GM12801 (cell line): ENCODE data around the gene HRH1.

ENCODE experiments used
- TF ChIP-seq, protein P1 (sequence below): IDR thresholded peaks from one replicate; pipeline ENCODE4 v1.5.1; 2011; ENCODE audit warnings: control low read depth; ENCODE audit not compliant: insufficient read length; ENCODE audit errors: extremely low read depth

HRH1 gene

GRCh38 chr3:11236588-11237461 is 82.5 kb downstream of the HRH1 start:
- TF ChIP-seq, protein P1, sequence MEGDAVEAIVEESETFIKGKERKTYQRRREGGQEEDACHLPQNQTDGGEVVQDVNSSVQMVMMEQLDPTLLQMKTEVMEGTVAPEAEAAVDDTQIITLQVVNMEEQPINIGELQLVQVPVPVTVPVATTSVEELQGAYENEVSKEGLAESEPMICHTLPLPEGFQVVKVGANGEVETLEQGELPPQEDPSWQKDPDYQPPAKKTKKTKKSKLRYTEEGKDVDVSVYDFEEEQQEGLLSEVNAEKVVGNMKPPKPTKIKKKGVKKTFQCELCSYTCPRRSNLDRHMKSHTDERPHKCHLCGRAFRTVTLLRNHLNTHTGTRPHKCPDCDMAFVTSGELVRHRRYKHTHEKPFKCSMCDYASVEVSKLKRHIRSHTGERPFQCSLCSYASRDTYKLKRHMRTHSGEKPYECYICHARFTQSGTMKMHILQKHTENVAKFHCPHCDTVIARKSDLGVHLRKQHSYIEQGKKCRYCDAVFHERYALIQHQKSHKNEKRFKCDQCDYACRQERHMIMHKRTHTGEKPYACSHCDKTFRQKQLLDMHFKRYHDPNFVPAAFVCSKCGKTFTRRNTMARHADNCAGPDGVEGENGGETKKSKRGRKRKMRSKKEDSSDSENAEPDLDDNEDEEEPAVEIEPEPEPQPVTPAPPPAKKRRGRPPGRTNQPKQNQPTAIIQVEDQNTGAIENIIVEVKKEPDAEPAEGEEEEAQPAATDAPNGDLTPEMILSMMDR, result no peak

DNA sequence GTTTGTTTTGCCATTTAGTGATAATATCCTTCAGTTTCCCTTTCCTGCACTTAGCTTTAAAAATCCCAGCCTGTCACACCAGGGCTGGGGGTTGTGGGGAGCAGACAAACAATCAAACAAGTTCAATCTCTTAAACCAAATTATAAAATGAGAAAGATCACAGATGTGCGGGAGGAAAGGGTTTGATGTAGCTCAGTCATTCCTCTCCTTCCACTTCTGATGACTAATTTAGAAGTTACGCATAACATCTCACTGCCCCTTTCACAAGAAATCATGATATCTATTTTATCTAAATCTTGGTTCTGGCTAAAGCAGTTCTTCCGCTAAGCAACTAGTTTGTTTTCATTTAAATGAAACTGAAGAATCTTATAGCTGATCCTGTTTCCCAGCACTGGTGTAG is 83.8 kb downstream of the HRH1 start:
- TF ChIP-seq, protein P1, result no peak

DNA sequence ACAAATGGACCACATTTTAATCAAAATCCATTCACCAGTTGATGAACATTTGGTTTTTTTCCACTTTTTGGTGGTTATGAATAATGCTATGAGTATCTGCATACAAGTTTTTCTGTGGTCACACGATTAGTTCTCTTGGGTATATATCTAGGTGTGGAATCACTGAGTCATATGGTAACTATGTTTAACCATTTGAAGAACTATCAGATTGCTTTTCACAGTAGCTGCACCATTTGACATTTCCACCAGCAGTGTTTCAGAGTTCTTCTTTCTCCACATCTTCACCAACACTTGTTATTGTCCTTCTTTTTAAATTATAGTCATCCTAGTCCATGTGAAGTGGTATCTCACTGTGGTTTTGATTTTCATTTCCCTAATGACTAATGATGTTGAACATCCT is 84.6 kb downstream of the HRH1 start:
- TF ChIP-seq, protein P1, result no peak

- TF ChIP-seq, protein P1, result no peak
Observed at GRCh38 chr3:11239796-11240195, 85.5 kb downstream of the HRH1 start.

GRCh38 chr3:11240496-11240895 is 86.2 kb downstream of the HRH1 start:
- TF ChIP-seq, protein P1, result no peak

DNA sequence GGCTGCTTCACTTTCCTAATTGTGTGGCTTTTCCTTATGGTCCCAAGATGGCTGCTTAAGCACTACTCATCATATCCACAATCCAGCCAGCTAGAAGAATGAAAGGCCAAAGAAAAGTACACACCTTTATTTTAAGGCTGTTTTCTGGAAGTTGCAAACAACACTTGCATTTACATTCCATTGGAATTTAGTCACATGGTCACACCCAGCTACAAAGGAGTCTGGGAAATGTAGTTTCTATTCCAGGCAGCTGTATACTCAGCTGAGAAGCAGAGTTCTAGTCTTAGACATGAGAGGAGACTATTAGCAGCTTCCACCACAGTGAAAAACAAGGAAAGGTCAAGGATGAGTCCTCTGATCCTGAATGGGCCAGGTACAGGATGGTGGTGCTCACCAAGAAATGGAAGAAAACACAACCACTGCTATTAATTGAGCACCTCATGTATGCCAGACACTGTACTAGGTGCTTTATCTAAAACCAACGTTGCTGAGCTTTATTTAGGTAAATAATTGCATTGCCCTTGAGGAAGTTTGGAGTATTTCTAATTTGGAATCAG is 89.9 kb downstream of the HRH1 start:
- TF ChIP-seq, protein P1, result no peak

DNA sequence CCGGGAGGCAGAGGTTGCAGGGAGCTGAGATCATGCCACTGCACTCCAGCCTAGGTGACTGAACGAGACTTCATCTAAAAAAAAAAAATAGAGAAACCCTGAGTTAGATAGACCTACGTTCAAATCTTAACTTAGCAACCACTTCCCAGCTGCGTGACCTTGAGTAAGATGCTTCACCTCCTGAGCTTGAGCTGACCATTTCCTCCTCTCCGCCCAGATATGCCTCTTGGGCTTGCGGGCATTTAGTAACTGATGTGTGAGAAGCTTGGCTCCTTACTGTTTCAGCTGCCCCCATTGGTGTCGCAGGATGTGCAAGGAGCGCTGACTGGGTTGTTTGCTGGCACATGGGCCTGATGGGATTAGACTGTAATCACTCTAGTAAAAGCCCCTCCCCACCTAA is 91.0 kb downstream of the HRH1 start:
- TF ChIP-seq, protein P1, result no peak
